Activated naive CD4-positive, alpha-beta T cell treated with anti-CD3 and anti-CD28 coated beads for 36 hours (primary cell): ENCODE data around the gene HBD. TPM values are rescaled to one million over a fixed set of nuclear protein-coding genes. Genes with fewer than 3 reads are reported as not detected.

Experiments
- CTCF ChIA-PET: fragments of 350-600 bp; sonication (Branson Sonifier 250); formaldehyde crosslinking; loops from one replicate; lab custom pipeline; 2021; ENCODE audit warnings: antibody characterized with exemption; lab: Charles Lee
- DNase-seq: peaks from one replicate; pipeline ENCODE4 v3.0.0-alpha.2; 2020
- H3K27ac Mint-ChIP-seq: one replicate; pipeline ENCODE4 v1.8.0; 2021; ENCODE audit warnings: mild to moderate bottlenecking, mixed read lengths
- H3K27me3 Mint-ChIP-seq: one replicate; pipeline ENCODE4 v1.8.0; 2021; ENCODE audit warnings: low read depth, mixed read lengths
- H3K36me3 Mint-ChIP-seq: one replicate; pipeline ENCODE4 v1.8.0; 2021; ENCODE audit warnings: low read depth, mixed read lengths
- H3K4me1 Mint-ChIP-seq: one replicate; pipeline ENCODE4 v1.8.0; 2021; ENCODE audit warnings: low read depth, mixed read lengths
- H3K4me3 Mint-ChIP-seq: one replicate; pipeline ENCODE4 v1.8.0; 2021; ENCODE audit warnings: mild to moderate bottlenecking, moderate library complexity, mixed read lengths
- H3K9me3 Mint-ChIP-seq: one replicate; pipeline ENCODE4 v1.8.0; 2021; ENCODE audit warnings: mixed read lengths
- intact Hi-C: fragments of 100-400 bp; cut with micrococcal nuclease; formaldehyde crosslinking; loops from one replicate; pipeline ENCODE4 v1.15.1; 2023
- total RNA-seq, 2 experiments: library from RNA; stranded (reverse); gene quantifications; one replicate each; pipeline ENCODE4 v1.2.3, GENCODE V29; 2021

HBD gene
- total RNA-seq, 2 experiments from 2014 or later, result not detected

DNA sequence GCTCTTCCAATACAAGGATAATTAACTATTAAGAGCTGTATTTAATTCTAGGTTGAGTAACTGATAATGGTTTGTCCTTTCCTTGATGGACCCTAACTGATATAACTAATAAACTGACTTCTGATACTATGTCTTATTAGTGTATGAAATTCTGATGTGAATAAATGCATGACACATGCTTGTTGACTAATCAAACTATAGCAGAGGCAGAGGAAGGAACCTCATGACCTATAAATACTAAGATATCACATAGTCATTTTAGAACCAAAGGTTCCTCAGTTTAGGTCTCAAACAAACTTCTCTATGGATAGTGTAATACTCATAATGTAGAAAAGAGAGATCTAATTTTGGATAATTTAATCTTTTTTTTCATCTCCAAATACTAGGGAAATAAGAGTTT is 4.8 kb upstream of the HBD start:
- CTCF ChIA-PET, result no interaction called here
- Mint-ChIP-seq H3K4me3 (no peak overlapping the region), H3K27ac (no peak overlapping the region), H3K27me3 (peaks cover 16% of the 10 kb centered on the region), H3K36me3 (no peaks in the 10 kb centered on the region), H3K9me3 (no peaks in the 10 kb centered on the region), H3K4me1 (no peaks in the 10 kb centered on the region)
- intact Hi-C loops, result no loop called here
- DNase-seq, result no peak

DNA sequence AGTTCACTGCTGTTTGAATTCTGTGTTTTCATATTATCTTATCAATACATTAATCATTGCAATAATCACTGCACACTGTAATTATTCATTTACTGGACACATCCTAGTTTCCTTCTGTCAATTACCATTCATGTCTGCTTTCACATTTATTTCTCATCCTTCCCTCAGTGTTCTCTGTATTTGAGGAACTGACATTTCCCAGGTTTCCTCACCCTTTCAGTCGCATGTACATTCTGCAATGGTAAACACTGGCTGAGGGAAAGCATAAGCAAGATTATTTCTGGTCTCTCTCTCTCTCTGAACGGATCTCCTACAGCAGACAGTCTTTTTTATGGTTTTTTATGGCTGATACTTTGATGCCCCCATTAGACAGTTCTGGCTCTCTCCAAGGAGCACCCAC is 4.2 kb upstream of the HBD start:
- no peak for DNase-seq
- H3K4me3 Mint-ChIP-seq, result no peak overlapping the region
- no peaks in the 10 kb centered on the region for H3K9me3 Mint-ChIP-seq
- H3K36me3 Mint-ChIP-seq, result no peaks in the 10 kb centered on the region
- CTCF ChIA-PET, result no interaction called here
- H3K27ac Mint-ChIP-seq, result no peak overlapping the region
- H3K4me1 Mint-ChIP-seq, result no peaks in the 10 kb centered on the region
- intact Hi-C loops, result no loop called here
- H3K27me3 Mint-ChIP-seq, result peaks cover 14% of the 10 kb centered on the region

- Mint-ChIP-seq H3K4me3 (no peak overlapping the region), H3K27me3 (peaks cover 12% of the 10 kb centered on the region), H3K36me3 (no peaks in the 10 kb centered on the region), H3K4me1 (no peaks in the 10 kb centered on the region), H3K27ac (no peak overlapping the region), H3K9me3 (no peaks in the 10 kb centered on the region)
- no peak for DNase-seq
- CTCF ChIA-PET, result no interaction called here
- intact Hi-C loops, result no loop called here
Observed at GRCh38 chr11:5237420-5237819, 3.1 kb upstream of the HBD start.

DNA sequence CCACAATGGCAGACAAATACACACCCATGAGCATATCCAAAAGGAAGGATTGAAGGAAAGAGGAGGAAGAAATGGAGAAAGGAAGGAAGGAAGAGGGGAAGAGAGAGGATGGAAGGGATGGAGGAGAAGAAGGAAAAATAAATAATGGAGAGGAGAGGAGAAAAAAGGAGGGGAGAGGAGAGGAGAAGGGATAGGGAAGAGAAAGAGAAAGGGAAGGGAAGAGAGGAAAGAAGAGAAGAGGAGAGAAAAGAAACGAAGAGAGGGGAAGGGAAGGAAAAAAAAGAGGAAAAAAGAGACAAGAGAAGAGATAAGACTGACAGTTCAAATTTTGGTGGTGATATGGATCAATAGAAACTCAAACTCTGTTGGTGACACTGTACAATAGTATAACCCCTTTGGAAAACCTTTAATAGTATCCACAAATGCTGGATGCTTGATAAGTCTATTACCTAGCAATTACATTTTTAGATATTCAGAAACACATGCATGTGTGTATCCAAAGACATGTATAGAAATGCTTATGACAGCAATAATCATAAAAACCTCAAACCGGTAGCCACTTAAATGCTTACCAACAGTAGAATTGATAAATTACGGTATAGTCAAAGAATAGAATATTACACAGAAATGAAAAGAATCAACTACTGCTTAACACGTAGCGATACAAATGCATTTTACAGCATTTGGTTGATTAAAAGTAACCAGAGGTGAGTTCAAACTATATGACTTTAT is 1.2 kb upstream of the HBD start:
- H3K9me3 Mint-ChIP-seq, result no peaks in the 10 kb centered on the region
- H3K27me3 Mint-ChIP-seq, result peaks cover 12% of the 10 kb centered on the region
- no peaks in the 10 kb centered on the region for H3K36me3 Mint-ChIP-seq
- CTCF ChIA-PET, result no interaction called here
- intact Hi-C loops, result no loop called here
- no peak for DNase-seq
- H3K27ac Mint-ChIP-seq, result no peak overlapping the region
- no peaks in the 10 kb centered on the region for H3K4me1 Mint-ChIP-seq
- H3K4me3 Mint-ChIP-seq, result no peak overlapping the region

DNA sequence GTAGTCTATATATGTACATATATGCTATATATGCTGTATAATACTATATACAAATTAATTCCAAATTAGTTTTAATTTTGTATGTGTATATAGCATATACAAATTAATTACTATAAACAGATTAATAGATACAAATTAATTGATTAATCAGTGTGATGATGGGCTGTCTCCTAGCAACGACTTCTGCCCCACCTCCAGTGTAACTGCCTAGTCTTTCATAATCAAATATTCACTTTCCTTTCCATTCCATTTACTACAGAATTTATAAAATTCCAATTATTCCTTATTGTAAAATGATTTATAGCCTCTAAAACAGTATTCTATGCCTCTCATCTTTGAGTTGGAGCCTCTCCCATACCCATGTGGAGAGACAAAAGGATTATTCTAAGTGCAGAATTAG is 976 bp downstream of the HBD start:
- Mint-ChIP-seq H3K9me3 (no peaks in the 10 kb centered on the region), H3K4me3 (no peak overlapping the region), H3K27ac (no peak overlapping the region), H3K36me3 (no peaks in the 10 kb centered on the region), H3K4me1 (no peaks in the 10 kb centered on the region), H3K27me3 (peaks cover 6% of the 10 kb centered on the region)
- CTCF ChIA-PET, result no interaction called here
- DNase-seq, result no peak
- intact Hi-C loops, result no loop called here

DNA sequence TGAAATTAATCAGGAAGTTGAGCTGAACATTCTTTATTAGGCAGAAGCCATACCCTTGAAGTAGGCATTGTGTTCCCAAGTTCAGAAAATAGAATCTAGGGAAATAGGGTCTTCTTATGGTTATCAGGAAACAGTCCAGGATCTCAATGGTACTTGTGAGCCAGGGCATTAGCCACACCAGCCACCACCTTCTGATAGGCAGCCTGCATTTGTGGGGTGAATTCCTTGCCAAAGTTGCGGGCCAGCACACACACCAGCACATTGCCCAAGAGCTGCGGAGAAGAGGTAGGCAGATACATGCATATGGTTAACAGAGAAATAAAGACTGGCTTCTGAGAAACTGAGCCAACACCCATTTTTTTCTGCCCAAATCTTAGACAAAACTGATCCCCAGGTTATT is 1.5 kb downstream of the HBD start:
- CTCF ChIA-PET, result no interaction called here
- Mint-ChIP-seq H3K27me3 (peaks cover 6% of the 10 kb centered on the region), H3K27ac (no peak overlapping the region), H3K36me3 (no peaks in the 10 kb centered on the region), H3K4me1 (no peaks in the 10 kb centered on the region), H3K4me3 (no peak overlapping the region), H3K9me3 (no peaks in the 10 kb centered on the region)
- intact Hi-C loops, result no loop called here
- no peak for DNase-seq

DNA sequence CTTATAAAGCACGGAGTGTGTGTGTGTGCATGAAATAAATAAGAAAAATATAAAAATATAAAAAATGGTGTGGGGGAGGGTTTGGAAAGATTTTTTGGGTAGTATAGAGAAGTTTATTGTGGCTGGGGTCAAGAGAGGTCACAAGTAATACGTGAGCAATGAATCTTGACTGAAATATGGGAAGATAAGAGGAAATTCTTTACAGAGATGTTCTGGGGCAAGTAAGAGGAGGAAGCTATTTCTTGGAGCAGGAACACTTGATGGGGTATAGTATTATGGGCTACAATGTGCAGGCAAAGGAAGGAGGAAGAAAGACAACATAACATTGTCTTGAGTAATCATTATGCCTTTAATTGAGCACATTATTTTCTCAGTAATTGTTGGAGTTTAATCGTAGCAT is 2.1 kb downstream of the HBD start:
- CTCF ChIA-PET, result no interaction called here
- Mint-ChIP-seq H3K4me1 (no peaks in the 10 kb centered on the region), H3K36me3 (no peaks in the 10 kb centered on the region), H3K27me3 (peaks cover 4% of the 10 kb centered on the region), H3K4me3 (no peak overlapping the region), H3K27ac (no peak overlapping the region), H3K9me3 (no peaks in the 10 kb centered on the region)
- intact Hi-C loops, result no loop called here
- DNase-seq, result no peak

DNA sequence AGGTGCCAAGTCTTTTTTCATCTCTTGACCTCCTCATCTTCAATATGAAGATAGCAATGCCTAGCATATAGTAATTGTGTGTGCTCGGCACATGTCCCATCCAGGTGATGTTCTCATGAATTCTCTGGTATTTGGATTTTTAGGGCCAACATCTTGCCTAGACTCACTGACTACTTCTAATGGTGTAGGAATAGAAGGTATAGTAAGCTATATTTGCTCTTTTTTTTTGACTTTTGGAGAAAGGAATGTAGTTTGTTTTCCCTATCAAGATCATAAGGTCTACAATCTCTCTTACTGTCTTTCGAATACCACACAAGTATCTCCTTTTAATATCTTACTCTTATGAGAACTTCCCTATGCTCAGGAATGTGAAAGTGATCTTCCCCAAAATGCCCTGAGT is 3.2 kb downstream of the HBD start:
- intact Hi-C loops, result no loop called here
- H3K4me1 Mint-ChIP-seq, result no peaks in the 10 kb centered on the region
- peaks cover 4% of the 10 kb centered on the region for H3K27me3 Mint-ChIP-seq
- no peak overlapping the region for H3K27ac Mint-ChIP-seq
- H3K9me3 Mint-ChIP-seq, result no peaks in the 10 kb centered on the region
- CTCF ChIA-PET, result no interaction called here
- no peak overlapping the region for H3K4me3 Mint-ChIP-seq
- no peaks in the 10 kb centered on the region for H3K36me3 Mint-ChIP-seq
- DNase-seq, result no peak

GRCh38 chr11:5230266-5230665 is 4.0 kb downstream of the HBD start:
- no peak for DNase-seq
- Mint-ChIP-seq H3K9me3 (no peaks in the 10 kb centered on the region), H3K4me1 (no peaks in the 10 kb centered on the region), H3K36me3 (no peaks in the 10 kb centered on the region), H3K27me3 (peaks cover 2% of the 10 kb centered on the region), H3K27ac (no peak overlapping the region), H3K4me3 (no peak overlapping the region)
- CTCF ChIA-PET, result no interaction called here
- intact Hi-C loops, result no loop called here

DNA sequence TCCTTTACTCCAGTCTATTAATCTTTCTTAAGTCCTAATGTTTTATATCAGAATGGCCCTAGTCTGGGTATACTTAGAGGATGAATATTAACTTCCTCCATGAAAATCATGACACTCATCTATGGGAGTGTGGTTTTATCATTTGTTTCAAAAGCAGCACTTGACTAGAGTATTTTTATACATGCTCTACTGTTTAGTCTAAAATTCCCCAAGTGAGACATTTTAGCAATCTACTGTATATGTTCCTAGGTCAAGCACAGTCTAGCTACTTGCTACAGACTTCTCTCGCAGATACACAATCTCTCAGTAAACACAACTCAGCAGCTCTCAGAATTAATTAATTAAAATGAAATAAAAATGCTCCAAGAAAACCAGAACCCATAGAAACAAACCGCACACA is 4.5 kb downstream of the HBD start:
- H3K27me3 Mint-ChIP-seq, result no peaks in the 10 kb centered on the region
- H3K27ac Mint-ChIP-seq, result no peak overlapping the region
- H3K4me3 Mint-ChIP-seq, result no peak overlapping the region
- intact Hi-C loops, result no loop called here
- DNase-seq, result no peak
- CTCF ChIA-PET, result no interaction called here
- no peaks in the 10 kb centered on the region for H3K4me1 Mint-ChIP-seq
- H3K9me3 Mint-ChIP-seq, result no peaks in the 10 kb centered on the region
- no peaks in the 10 kb centered on the region for H3K36me3 Mint-ChIP-seq

DNA sequence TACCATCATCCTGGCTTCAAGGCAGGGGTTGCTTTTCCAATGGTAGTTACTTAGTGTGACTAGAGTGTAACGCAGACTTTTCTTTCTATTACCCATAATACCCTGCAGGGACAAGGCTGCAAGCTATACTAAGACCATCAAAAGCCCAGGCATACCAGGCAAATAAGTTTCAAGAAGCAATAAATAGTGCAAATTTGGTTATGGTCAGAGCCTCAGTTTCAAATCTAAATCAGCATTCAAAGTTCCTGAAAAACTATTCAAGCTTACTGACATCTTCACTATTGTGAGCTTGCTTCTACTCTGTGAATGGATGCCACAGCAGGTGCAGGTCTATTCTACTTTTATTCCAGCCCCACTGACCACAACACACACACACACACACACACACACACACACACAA is 4.9 kb downstream of the HBD start:
- no peaks in the 10 kb centered on the region for H3K27me3 Mint-ChIP-seq

DNA sequence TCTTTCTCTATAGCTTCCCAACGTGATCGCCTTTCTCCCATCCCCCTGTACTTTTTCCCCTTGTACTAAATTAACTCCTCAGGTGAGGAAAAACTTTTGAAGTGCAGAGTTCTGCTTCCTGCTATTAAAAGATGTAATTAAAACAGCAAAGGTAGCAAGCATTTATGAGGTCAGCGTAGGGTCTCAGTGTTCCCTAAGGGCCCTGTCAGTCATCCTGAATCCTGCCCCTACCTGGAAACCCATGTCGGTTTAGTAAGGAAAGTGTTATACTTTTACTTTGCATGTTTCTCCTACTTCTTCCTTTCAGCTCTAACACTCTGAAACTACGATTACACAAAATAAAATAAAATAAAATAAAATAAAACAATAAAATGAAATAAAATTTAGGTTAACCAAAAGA is 6.2 kb downstream of the HBD start:
- Mint-ChIP-seq H3K4me1 (no peaks in the 10 kb centered on the region), H3K27ac (no peak overlapping the region), H3K27me3 (no peaks in the 10 kb centered on the region), H3K9me3 (no peaks in the 10 kb centered on the region), H3K4me3 (no peak overlapping the region), H3K36me3 (no peaks in the 10 kb centered on the region)
- CTCF ChIA-PET, result no interaction called here
- DNase-seq, result no peak
- intact Hi-C loops, result no loop called here

More for the DNA sequence above, 4.9 kb downstream of the HBD start:
- H3K4me1 Mint-ChIP-seq, result no peaks in the 10 kb centered on the region
- H3K9me3 Mint-ChIP-seq, result no peaks in the 10 kb centered on the region
- no peak overlapping the region for H3K4me3 Mint-ChIP-seq
- CTCF ChIA-PET, result no interaction called here
- H3K36me3 Mint-ChIP-seq, result no peaks in the 10 kb centered on the region
- intact Hi-C loops, result no loop called here
- H3K27ac Mint-ChIP-seq, result no peak overlapping the region
- DNase-seq, result no peak

- CTCF ChIA-PET, result no interaction called here
- Mint-ChIP-seq H3K4me3 (no peak overlapping the region), H3K4me1 (no peaks in the 10 kb centered on the region), H3K27me3 (no peaks in the 10 kb centered on the region), H3K27ac (no peak overlapping the region), H3K9me3 (no peaks in the 10 kb centered on the region), H3K36me3 (no peaks in the 10 kb centered on the region)
- DNase-seq, result no peak
- intact Hi-C loops, result no loop called here
Observed at GRCh38 chr11:5227681-5228080, 6.6 kb downstream of the HBD start.
